ENCODE data around the gene ZNF697. TPM values are rescaled to one million over a fixed set of nuclear protein-coding genes. Genes with fewer than 3 reads are reported as not detected.
"Not testable (repeated sequence)": the region's sequence is repeated elsewhere in the genome, so short reads cannot be mapped to it uniquely, and the experiment has no call there.

Gene ZNF697
- total RNA-seq, 1 donor from 2014 or later, result 46.1 TPM

GRCh38 chr1:119590393-119590792, 57.7 kb downstream of the ZNF697 start:
- no peak overlapping the region for H3K4me3 Mint-ChIP-seq (ENCODE audit: unreplicated experiment)
- H2AFZ ChIP-seq (ENCODE audit: low read depth, low read length), result no peak overlapping the region
- no peaks in the 10 kb centered on the region for H3K36me3 Mint-ChIP-seq (ENCODE audit: low read depth, unreplicated experiment)
- TF ChIP-seq EZH2 (IDR thresholded peaks at IDR 0.05; ENCODE audit: insufficient read depth, low read length) (no peak), CTCF (IDR thresholded peaks at IDR 0.05; ENCODE audit: insufficient read depth, low read depth, low read length) (no peak)
- no peaks in the 10 kb centered on the region for H4K20me1 ChIP-seq (ENCODE audit: insufficient read depth, low read length)
- peaks cover 58% of the 10 kb centered on the region for H3K4me1 Mint-ChIP-seq (ENCODE audit: low read depth, unreplicated experiment)
- H3K4me3 ChIP-seq (ENCODE audit: insufficient read depth, low read depth, low read length), result no peak overlapping the region
- H3K27ac Mint-ChIP-seq (ENCODE audit: unreplicated experiment), result peak overlapping the region; percentile 12
- H3K79me2 ChIP-seq (ENCODE audit: insufficient read depth, low read length), result no peaks in the 10 kb centered on the region
- H3K27me3 Mint-ChIP-seq (ENCODE audit: low read depth, unreplicated experiment), result no peaks in the 10 kb centered on the region
- no peaks in the 10 kb centered on the region for H3K4me1 ChIP-seq (ENCODE audit: insufficient read depth, low read length)
- FAIRE-seq (no peak), DNase-seq (ENCODE audit: low read depth) (no peak)
- H3K27ac ChIP-seq (ENCODE audit: low read depth, low read length), result no peak overlapping the region
- H3K27me3 ChIP-seq (ENCODE audit: insufficient read depth, low read length), result peaks cover 12% of the 10 kb centered on the region
- H3K9me3 ChIP-seq (ENCODE audit: insufficient read depth, low read depth, low read length), result no peaks in the 10 kb centered on the region
- no peaks in the 10 kb centered on the region for H3K9me3 Mint-ChIP-seq (ENCODE audit: unreplicated experiment)
- H3K4me2 ChIP-seq (ENCODE audit: low read length), result no peak overlapping the region
- H3K9ac ChIP-seq (ENCODE audit: low read length), result no peak overlapping the region
- no peaks in the 10 kb centered on the region for H3K36me3 ChIP-seq (ENCODE audit: insufficient read depth, low read length)

- Histone ChIP-seq H2AFZ (ENCODE audit: low read depth, low read length) (no peak overlapping the region), H3K27me3 (ENCODE audit: insufficient read depth, low read length) (peaks cover 11% of the 10 kb centered on the region), H3K9me3 (ENCODE audit: insufficient read depth, low read depth, low read length) (no peaks in the 10 kb centered on the region), H3K36me3 (ENCODE audit: insufficient read depth, low read length) (no peaks in the 10 kb centered on the region), H4K20me1 (ENCODE audit: insufficient read depth, low read length) (no peaks in the 10 kb centered on the region), H3K4me3 (ENCODE audit: insufficient read depth, low read depth, low read length) (no peak overlapping the region), H3K9ac (ENCODE audit: low read length) (no peak overlapping the region), H3K4me2 (ENCODE audit: low read length) (no peak overlapping the region), H3K27ac (ENCODE audit: low read depth, low read length) (no peak overlapping the region), H3K4me1 (ENCODE audit: insufficient read depth, low read length) (no peaks in the 10 kb centered on the region), H3K79me2 (ENCODE audit: insufficient read depth, low read length) (no peaks in the 10 kb centered on the region)
- DNase-seq (ENCODE audit: low read depth) (no peak), FAIRE-seq (no peak)
- Mint-ChIP-seq H3K4me3 (ENCODE audit: unreplicated experiment) (no peak overlapping the region), H3K4me1 (ENCODE audit: low read depth, unreplicated experiment) (peaks cover 52% of the 10 kb centered on the region), H3K9me3 (ENCODE audit: unreplicated experiment) (no peaks in the 10 kb centered on the region), H3K27me3 (ENCODE audit: low read depth, unreplicated experiment) (no peaks in the 10 kb centered on the region), H3K36me3 (ENCODE audit: low read depth, unreplicated experiment) (no peaks in the 10 kb centered on the region), H3K27ac (ENCODE audit: unreplicated experiment) (peak overlapping the region; percentile 82)
- TF ChIP-seq EZH2 (IDR thresholded peaks at IDR 0.05; ENCODE audit: insufficient read depth, low read length) (no peak), CTCF (IDR thresholded peaks at IDR 0.05; ENCODE audit: insufficient read depth, low read depth, low read length) (no peak)
Observed at GRCh38 chr1:119588621-119589020, 59.4 kb downstream of the ZNF697 start.

DNA sequence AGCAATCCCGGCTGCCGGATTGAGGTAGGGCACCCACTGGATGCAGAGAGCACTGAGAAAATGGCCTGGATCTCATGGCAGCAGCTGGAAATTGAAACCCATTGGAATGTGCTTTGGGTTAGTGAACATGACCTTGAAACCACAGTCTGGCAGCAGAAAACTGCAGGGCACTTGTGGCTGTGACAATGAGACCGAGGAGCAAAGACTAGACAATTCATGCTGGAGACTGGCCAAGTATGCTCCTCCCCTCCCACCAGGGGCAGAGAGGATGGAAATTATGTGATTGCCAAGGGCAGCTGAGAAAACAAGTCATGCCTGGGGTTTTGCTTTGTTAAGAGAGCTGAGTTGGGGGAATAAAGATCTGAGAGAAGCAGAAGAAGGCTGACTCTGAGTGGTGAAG, 60.7 kb downstream of the ZNF697 start:
- no peaks in the 10 kb centered on the region for H3K9me3 ChIP-seq (ENCODE audit: insufficient read depth, low read depth, low read length)
- DNase-seq (ENCODE audit: low read depth) (peak; percentile 58), FAIRE-seq (no peak)
- Mint-ChIP-seq H3K36me3 (ENCODE audit: low read depth, unreplicated experiment) (no peaks in the 10 kb centered on the region), H3K4me1 (ENCODE audit: low read depth, unreplicated experiment) (peaks cover 60% of the 10 kb centered on the region), H3K27me3 (ENCODE audit: low read depth, unreplicated experiment) (no peaks in the 10 kb centered on the region), H3K9me3 (ENCODE audit: unreplicated experiment) (no peaks in the 10 kb centered on the region), H3K27ac (ENCODE audit: unreplicated experiment) (peak overlapping the region; percentile 82), H3K4me3 (ENCODE audit: unreplicated experiment) (peak overlapping the region; percentile 0)
- H3K36me3 ChIP-seq (ENCODE audit: insufficient read depth, low read length), result no peaks in the 10 kb centered on the region
- no peaks in the 10 kb centered on the region for H4K20me1 ChIP-seq (ENCODE audit: insufficient read depth, low read length)
- H3K4me1 ChIP-seq (ENCODE audit: insufficient read depth, low read length), result no peaks in the 10 kb centered on the region
- no peak overlapping the region for H3K27ac ChIP-seq (ENCODE audit: low read depth, low read length)
- no peaks in the 10 kb centered on the region for H3K79me2 ChIP-seq (ENCODE audit: insufficient read depth, low read length)
- H2AFZ ChIP-seq (ENCODE audit: low read depth, low read length), result no peak overlapping the region
- no peak overlapping the region for H3K9ac ChIP-seq (ENCODE audit: low read length)
- H3K4me2 ChIP-seq (ENCODE audit: low read length), result no peak overlapping the region
- TF ChIP-seq CTCF (IDR thresholded peaks at IDR 0.05; ENCODE audit: insufficient read depth, low read depth, low read length), result no peak
- TF ChIP-seq EZH2 (IDR thresholded peaks at IDR 0.05; ENCODE audit: insufficient read depth, low read length), result no peak
- H3K4me3 ChIP-seq (ENCODE audit: insufficient read depth, low read depth, low read length), result no peak overlapping the region
- H3K27me3 ChIP-seq (ENCODE audit: insufficient read depth, low read length), result peaks cover 11% of the 10 kb centered on the region

- not testable (repeated sequence) for H3K4me2 ChIP-seq (ENCODE audit: low read length); H3K9me3 Mint-ChIP-seq (ENCODE audit: unreplicated experiment); H4K20me1 ChIP-seq (ENCODE audit: insufficient read depth, low read length); FAIRE-seq; H3K9me3 ChIP-seq (ENCODE audit: insufficient read depth, low read depth, low read length); H3K27me3 ChIP-seq (ENCODE audit: insufficient read depth, low read length); H3K9ac ChIP-seq (ENCODE audit: low read length); H3K27ac ChIP-seq (ENCODE audit: low read depth, low read length); H3K36me3 ChIP-seq (ENCODE audit: insufficient read depth, low read length); H3K4me1 ChIP-seq (ENCODE audit: insufficient read depth, low read length); H3K36me3 Mint-ChIP-seq (ENCODE audit: low read depth, unreplicated experiment); H3K4me3 ChIP-seq (ENCODE audit: insufficient read depth, low read depth, low read length); H3K27me3 Mint-ChIP-seq (ENCODE audit: low read depth, unreplicated experiment); H3K4me3 Mint-ChIP-seq (ENCODE audit: unreplicated experiment); H2AFZ ChIP-seq (ENCODE audit: low read depth, low read length); DNase-seq (ENCODE audit: low read depth); H3K79me2 ChIP-seq (ENCODE audit: insufficient read depth, low read length)
- Mint-ChIP-seq H3K4me1 (ENCODE audit: low read depth, unreplicated experiment) (peaks cover 52% of the 10 kb centered on the region), H3K27ac (ENCODE audit: unreplicated experiment) (peak overlapping the region; percentile 82)
Observed at GRCh38 chr1:119585801-119586200, 62.3 kb downstream of the ZNF697 start.

All from astrocyte (in vitro differentiated cells and primary cell).